HEK293T (cell line): Measurements from ENCODE around the gene DDC.
"Not testable (repeated sequence)": the region's sequence is repeated elsewhere in the genome, so short reads cannot be mapped to it uniquely, and the experiment has no call there.

Experiments used
- CTCF ChIA-PET: fragments of 350-600 bp; formaldehyde crosslinking; extraction: SDS; loops from one replicate; lab custom pipeline; 2021; ENCODE audit warnings: antibody characterized with exemption, inconsistent platforms; lab: Yijun Ruan, JAX
- POLR2A ChIA-PET: fragments of 350-600 bp; formaldehyde crosslinking; extraction: SDS; loops from one replicate; lab custom pipeline; 2020; ENCODE audit warnings: antibody characterized with exemption, inconsistent platforms; lab: Yijun Ruan, JAX
- DNase-seq: peaks from one replicate; pipeline ENCODE4 v3.0.0; 2012; ENCODE audit warnings: mixed read lengths; ENCODE audit errors: extremely low spot score
- ARNT ChIP-seq: fragments of 450-650 bp; IDR thresholded peaks from 2 replicates; pipeline ENCODE4 v1.6.1; 2017; ENCODE audit warnings: mild to moderate bottlenecking
- BHLHE40 ChIP-seq: fragments of 450-650 bp; IDR thresholded peaks from 2 replicates; pipeline ENCODE4 v1.6.1; 2016; ENCODE audit warnings: mild to moderate bottlenecking, moderate library complexity, borderline replicate concordance
- CTBP1 ChIP-seq: fragments of 450-650 bp; IDR thresholded peaks from 2 replicates; pipeline ENCODE4 v1.6.1; 2016; ENCODE audit warnings: borderline replicate concordance
- ELF4 ChIP-seq: fragments of 450-650 bp; IDR thresholded peaks from 2 replicates; pipeline ENCODE4 v1.6.1; 2017; ENCODE audit warnings: antibody characterized with exemption
- FOXA1 ChIP-seq: fragments of 450-650 bp; IDR thresholded peaks from 2 replicates; pipeline ENCODE4 v1.6.1; 2016; ENCODE audit warnings: mild to moderate bottlenecking
- FOXK2 ChIP-seq: fragments of 450-650 bp; IDR thresholded peaks from 2 replicates; pipeline ENCODE4 v1.6.1; 2016; ENCODE audit warnings: mild to moderate bottlenecking
- FOXM1 ChIP-seq: fragments of 450-650 bp; IDR thresholded peaks from 2 replicates; pipeline ENCODE4 v1.6.1; 2017; ENCODE audit warnings: mild to moderate bottlenecking, borderline replicate concordance
- HDGF ChIP-seq: fragments of 450-650 bp; IDR thresholded peaks from 2 replicates; pipeline ENCODE4 v1.6.1; 2017; ENCODE audit warnings: antibody characterized with exemption, borderline replicate concordance
- L3MBTL2 ChIP-seq: fragments of 450-650 bp; conservative IDR thresholded peaks from 2 replicates; pipeline ENCODE4 v1.6.1; 2016; ENCODE audit warnings: mild to moderate bottlenecking
- LEF1 ChIP-seq: fragments of 450-650 bp; IDR thresholded peaks from 2 replicates; pipeline ENCODE4 v1.6.1; 2017; ENCODE audit warnings: mild to moderate bottlenecking, borderline replicate concordance
- NFRKB ChIP-seq: fragments of 450-650 bp; IDR thresholded peaks from 2 replicates; pipeline ENCODE4 v1.6.1; 2016; ENCODE audit warnings: mild to moderate bottlenecking, moderate library complexity
- SP1 ChIP-seq: fragments of 450-650 bp; IDR thresholded peaks from 2 replicates; pipeline ENCODE4 v1.6.1; 2017
- SUZ12 ChIP-seq: fragments of 450-650 bp; IDR thresholded peaks from 2 replicates; pipeline ENCODE4 v1.6.1; 2016; ENCODE audit warnings: mild to moderate bottlenecking
- TARDBP ChIP-seq: fragments of 450-650 bp; IDR thresholded peaks from 2 replicates; pipeline ENCODE4 v1.6.1; 2016
- ZNF384 ChIP-seq: fragments of 450-650 bp; IDR thresholded peaks from 2 replicates; pipeline ENCODE4 v1.6.1; 2016
- TF ChIP-seq, protein P1 (sequence below): fragments of 450-650 bp; IDR thresholded peaks from 2 replicates; pipeline ENCODE4 v1.6.1; 2016

DDC gene

DNA sequence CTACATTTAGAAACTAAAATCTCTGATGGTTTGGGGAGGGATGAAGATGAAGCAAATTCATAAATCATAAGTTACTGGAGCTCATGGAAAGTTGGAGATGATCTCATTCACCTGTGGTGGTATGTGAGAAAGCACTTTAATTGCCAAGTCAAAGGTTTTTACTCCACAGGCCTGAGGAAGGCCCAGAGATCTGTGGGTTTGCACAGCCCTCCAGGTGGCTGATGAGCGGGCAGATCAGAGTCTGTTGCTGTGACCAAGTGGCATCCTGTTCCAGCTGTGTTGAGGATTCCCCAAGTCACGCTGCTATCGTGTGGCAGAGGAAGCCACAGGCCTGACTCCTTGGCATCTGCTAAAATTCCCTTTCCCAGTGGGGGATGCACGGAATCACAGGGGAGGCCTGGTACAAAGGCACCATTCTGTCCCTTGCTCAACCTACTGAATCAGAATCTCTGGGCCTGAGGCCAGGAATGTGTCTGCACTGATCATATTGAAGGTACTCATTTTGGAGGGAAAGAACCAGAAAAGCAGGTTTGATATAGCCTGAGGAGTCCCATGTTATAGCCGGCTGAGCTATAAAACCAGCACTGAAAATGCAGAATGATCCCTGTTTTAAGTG is 19.7 kb upstream of the DDC start:
- no peak for TF ChIP-seq BHLHE40
- TF ChIP-seq NFRKB, result no peak
- no peak for TF ChIP-seq ARNT
- TF ChIP-seq HDGF, result no peak
- TF ChIP-seq FOXA1, result no peak
- ChIA-PET CTCF (no interaction called here), POLR2A (no interaction called here)
- DNase-seq, result no peak

DNA sequence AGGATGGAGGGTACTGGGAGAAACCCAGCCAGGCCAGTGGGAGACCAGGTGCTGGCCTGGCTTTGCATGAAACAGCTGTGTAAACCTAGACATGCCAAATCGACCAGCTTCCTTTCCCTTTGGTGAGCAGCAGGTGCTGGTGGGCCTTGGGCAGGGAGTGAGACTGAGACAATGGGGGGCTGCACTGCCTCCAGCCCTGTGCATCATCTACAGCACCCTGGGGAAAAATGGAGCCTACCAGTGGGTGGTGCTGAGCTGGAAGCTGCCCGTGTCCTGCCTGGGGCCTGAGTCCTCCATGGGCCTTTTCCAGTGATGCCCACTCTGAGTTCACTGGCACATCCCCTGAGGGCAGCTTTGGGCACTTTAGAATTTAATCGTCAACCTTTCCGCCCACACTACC is 19.2 kb upstream of the DDC start:
- POLR2A ChIA-PET, result no interaction called here
- TF ChIP-seq, protein P1, sequence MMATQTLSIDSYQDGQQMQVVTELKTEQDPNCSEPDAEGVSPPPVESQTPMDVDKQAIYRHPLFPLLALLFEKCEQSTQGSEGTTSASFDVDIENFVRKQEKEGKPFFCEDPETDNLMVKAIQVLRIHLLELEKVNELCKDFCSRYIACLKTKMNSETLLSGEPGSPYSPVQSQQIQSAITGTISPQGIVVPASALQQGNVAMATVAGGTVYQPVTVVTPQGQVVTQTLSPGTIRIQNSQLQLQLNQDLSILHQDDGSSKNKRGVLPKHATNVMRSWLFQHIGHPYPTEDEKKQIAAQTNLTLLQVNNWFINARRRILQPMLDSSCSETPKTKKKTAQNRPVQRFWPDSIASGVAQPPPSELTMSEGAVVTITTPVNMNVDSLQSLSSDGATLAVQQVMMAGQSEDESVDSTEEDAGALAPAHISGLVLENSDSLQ, result no peak
- TF ChIP-seq LEF1, result no peak
- no peak for TF ChIP-seq L3MBTL2
- CTCF ChIA-PET, result no interaction called here
- no peak for DNase-seq

DNA sequence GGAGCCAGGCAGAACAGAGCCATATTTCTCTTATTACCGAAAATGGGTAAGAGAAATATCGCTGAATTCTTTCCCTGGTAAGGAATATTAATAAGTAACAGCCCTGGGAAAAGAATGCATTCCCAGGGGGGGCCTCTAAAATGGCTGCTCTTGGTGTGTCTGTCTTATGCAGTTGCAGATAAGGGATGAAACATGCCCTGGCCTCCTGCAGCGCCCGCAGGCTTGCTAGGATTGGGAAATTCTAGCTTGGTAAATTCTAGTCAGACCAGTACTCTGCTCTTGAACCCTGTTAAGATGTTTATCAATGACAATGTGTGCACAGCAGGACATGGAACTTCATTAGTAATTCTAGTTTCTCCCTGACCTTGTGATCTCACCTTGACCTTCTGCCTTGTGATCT is 18.1 kb upstream of the DDC start:
- CTCF ChIA-PET, POLR2A ChIA-PET, DNase-seq: not testable (repeated sequence)

DNA sequence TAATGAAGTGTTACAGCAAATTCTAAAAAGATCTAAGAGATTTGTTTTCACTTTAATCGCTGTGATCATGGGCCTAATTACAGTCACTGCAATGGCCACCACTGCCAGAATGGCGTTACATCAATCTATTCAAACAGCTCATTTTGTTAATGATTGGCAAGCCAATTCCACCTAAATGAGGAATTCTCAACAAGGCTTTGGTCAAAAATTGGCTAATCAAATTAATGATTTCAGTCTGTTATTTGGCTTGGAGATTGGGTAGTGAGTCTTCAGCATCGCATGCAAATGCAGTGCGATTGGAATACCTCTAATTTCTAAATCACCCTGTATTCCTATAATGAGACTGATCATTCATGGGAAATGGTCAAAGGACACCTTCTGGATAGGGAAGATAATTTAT is 17.1 kb upstream of the DDC start:
- POLR2A ChIA-PET, CTCF ChIA-PET, DNase-seq: not testable (repeated sequence)

DNA sequence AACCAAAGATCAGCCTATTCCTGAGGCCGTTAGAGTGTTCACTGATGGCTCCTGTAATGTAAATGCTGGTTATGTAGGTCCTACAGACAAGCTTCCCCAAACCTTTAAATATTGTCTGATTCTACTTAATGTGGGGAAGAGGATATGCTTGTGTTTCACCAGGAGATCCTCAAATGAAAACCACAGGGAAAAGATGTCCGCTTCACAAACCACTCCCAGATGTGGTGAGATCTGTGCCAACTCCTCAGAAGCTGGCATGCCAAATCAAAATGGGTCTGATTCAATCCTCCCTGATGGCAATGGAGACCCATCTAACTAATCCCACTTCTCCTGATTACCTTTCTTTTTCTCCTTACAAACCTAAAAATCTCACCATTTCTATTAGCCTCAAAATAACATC is 15.5 kb upstream of the DDC start:
- CTCF ChIA-PET, DNase-seq: not testable (repeated sequence)
- POLR2A ChIA-PET, result interaction anchor here (1.2 kb wide), 1 partner anchor 10 kb away, joined by 3 read pairs; no protein-coding TSS in a partner anchor

DNA sequence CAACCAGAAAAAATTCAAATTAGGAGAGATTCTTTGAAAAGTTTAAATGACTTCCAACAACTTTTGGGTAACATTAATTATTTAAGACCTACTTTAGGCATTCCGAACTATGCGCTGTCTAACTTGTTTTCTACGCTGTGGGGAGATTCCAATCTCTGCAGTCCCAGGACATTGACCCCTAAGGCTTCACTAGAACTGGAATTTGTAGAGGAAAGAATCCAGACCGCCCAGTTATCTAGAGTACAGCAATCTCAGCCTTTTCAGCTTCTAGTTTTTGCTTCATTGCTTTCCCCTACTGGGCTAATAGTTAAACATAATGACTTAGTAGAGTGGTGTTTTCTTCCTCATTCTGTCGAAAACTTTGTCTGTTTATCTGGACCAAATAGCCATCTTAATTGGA is 14.9 kb upstream of the DDC start:
- DNase-seq, result no peak
- ChIA-PET CTCF (no interaction called here), POLR2A (interaction anchor here (1.2 kb wide), 1 partner anchor 10 kb away, joined by 3 read pairs; no protein-coding TSS in a partner anchor)
- TF ChIP-seq FOXK2 (no peak), SUZ12 (no peak), HDGF (no peak), FOXM1 (no peak), LEF1 (no peak), ELF4 (no peak), L3MBTL2 (no peak), SP1 (no peak), TARDBP (no peak), CTBP1 (no peak), NFRKB (no peak), BHLHE40 (no peak), ZNF384 (no peak), ARNT (no peak), FOXA1 (no peak)
- TF ChIP-seq, protein P1, result no peak

DNA sequence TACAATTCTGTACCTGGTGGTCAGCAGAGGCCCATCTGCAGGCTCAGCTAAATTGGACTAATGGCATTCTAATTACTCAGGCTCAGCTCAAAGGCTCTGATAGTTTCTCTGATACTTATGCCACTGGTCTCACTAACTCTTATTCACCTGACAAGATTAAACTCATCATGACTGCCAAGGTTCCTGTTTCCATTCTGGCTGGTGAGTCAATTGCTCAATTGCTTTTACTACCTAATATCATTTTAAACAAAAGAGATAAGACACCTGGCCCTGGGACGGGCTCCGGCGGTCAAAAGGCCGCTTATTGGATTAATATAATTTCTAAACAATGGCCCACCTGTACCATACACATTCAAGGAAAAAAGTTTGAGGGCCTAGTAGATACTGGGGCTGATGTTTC is 12.9 kb upstream of the DDC start:
- CTCF ChIA-PET, POLR2A ChIA-PET, DNase-seq: not testable (repeated sequence)

DNA sequence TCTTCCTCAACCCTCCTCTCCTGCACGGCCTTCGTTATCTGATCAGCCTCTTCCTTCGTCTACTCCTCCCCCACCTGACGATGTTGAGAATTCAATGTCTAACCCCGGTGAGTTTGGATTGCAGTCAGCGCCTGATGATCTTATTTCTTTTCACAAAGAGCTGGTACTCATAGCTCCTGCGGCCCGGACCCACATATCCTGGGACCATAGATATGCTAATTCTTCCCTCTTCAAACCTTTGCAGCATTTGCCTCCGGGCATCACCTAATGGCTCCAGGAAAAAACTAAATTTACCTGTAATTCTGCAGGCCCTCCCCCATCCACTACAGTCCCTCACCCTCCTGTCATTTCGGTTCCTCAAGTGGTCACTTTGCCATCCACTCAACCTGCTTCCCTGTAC is 12.4 kb upstream of the DDC start:
- TF ChIP-seq L3MBTL2 (no peak), ARNT (no peak), TARDBP (no peak), ELF4 (no peak), CTBP1 (no peak), LEF1 (no peak), SUZ12 (no peak), FOXM1 (no peak), NFRKB (no peak), HDGF (no peak), BHLHE40 (no peak), SP1 (no peak), FOXK2 (no peak), FOXA1 (no peak), ZNF384 (no peak)
- TF ChIP-seq, protein P1, result no peak
- no peak for DNase-seq
- ChIA-PET POLR2A (no interaction called here), CTCF (no interaction called here)

DNA sequence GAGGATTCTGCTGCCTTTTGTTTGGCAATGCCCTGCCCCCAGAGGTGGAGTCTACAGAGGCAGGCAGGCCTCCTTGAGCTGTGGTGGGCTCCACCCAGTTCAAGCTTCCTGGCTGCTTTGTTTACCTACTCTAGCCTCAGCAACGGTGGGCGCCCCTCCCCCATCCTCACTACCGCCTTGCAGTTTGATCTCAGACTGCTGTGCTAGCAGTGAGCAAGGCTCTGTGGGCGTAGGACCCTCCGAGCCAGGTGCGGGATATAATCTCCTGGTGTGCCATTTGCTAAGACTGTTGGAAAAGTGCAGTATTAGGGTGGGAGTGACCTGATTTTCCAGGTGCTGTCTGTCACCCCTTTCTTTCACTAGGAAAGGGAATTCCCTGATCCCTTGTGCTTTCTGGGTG is 11.2 kb upstream of the DDC start:
- POLR2A ChIA-PET, DNase-seq, CTCF ChIA-PET: not testable (repeated sequence)
